ENCODE results near the gene TRAIP.
"Not testable (repeated sequence)": the region's sequence is repeated elsewhere in the genome, so short reads cannot be mapped to it uniquely, and the experiment has no call there.

Gene TRAIP

GRCh38 chr3:49856181-49857005 is at the start of gene TRAIP:
TSS of gene TRAIP (minus strand) at chr3:49856564. CDS start at chr3:49856453, 111 bp downstream.
- peak; percentile 97 for DNase-seq

GRCh38 chr3:49904448-49904847 is 48.1 kb upstream of the TRAIP start:
- not testable (repeated sequence) for DNase-seq

GRCh38 chr3:49903451-49904424 is 47.4 kb upstream of the TRAIP start, which contains the start of gene MST1R:
TSS of gene MST1R (minus strand) at chr3:49903873. CDS start at chr3:49903609, 264 bp downstream.
- peak; percentile 49 for DNase-seq

- no peak for DNase-seq
These were observed 46.4 kb upstream of the TRAIP start for GRCh38 chr3:49902511-49903345.

GRCh38 chr3:49901366-49902339 is 45.3 kb upstream of the TRAIP start:
- no peak for DNase-seq

GRCh38 chr3:49900491-49901153 is 44.3 kb upstream of the TRAIP start:
- DNase-seq = no peak

- peak; percentile 78 for DNase-seq
These were observed 43.5 kb upstream of the TRAIP start for GRCh38 chr3:49899815-49900214.

GRCh38 chr3:49898991-49899390 is 42.6 kb upstream of the TRAIP start:
- DNase-seq = no peak

GRCh38 chr3:49896345-49896744 is 40.0 kb upstream of the TRAIP start:
- DNase-seq = no peak

- DNase-seq = no peak
These were observed 39.4 kb upstream of the TRAIP start for GRCh38 chr3:49895791-49896190.

- DNase-seq = no peak
These were observed 32.9 kb upstream of the TRAIP start for GRCh38 chr3:49889296-49889695.

GRCh38 chr3:49886922-49887265 is 30.5 kb upstream of the TRAIP start:
- DNase-seq = no peak

- no peak for DNase-seq
These were observed 27.6 kb upstream of the TRAIP start for GRCh38 chr3:49883998-49884397.

- DNase-seq = no peak
These were observed 25.8 kb upstream of the TRAIP start for GRCh38 chr3:49882166-49882565.

- peak; percentile 84 for DNase-seq
These were observed 24.4 kb upstream of the TRAIP start for GRCh38 chr3:49880581-49881315.

- DNase-seq = no peak
These were observed 23.4 kb upstream of the TRAIP start for GRCh38 chr3:49879721-49880120.

- DNase-seq = no peak
These were observed 22.3 kb upstream of the TRAIP start for GRCh38 chr3:49878686-49879085.

- peak; percentile 40 for DNase-seq
These were observed 21.4 kb upstream of the TRAIP start for GRCh38 chr3:49877716-49878115.

GRCh38 chr3:49876567-49876966 is 20.2 kb upstream of the TRAIP start:
- no peak for DNase-seq

- DNase-seq = no peak
These were observed 17.3 kb upstream of the TRAIP start for GRCh38 chr3:49873623-49874022.

Measured in NCI-H82 (cell line).